Measurements from ENCODE around the gene CDH24. TPM values are rescaled to one million over a fixed set of nuclear protein-coding genes. Genes with fewer than 3 reads are reported as not detected.

CDH24 gene
- total RNA-seq, 1 experiment from 2014 or later = 5.0 TPM

DNA sequence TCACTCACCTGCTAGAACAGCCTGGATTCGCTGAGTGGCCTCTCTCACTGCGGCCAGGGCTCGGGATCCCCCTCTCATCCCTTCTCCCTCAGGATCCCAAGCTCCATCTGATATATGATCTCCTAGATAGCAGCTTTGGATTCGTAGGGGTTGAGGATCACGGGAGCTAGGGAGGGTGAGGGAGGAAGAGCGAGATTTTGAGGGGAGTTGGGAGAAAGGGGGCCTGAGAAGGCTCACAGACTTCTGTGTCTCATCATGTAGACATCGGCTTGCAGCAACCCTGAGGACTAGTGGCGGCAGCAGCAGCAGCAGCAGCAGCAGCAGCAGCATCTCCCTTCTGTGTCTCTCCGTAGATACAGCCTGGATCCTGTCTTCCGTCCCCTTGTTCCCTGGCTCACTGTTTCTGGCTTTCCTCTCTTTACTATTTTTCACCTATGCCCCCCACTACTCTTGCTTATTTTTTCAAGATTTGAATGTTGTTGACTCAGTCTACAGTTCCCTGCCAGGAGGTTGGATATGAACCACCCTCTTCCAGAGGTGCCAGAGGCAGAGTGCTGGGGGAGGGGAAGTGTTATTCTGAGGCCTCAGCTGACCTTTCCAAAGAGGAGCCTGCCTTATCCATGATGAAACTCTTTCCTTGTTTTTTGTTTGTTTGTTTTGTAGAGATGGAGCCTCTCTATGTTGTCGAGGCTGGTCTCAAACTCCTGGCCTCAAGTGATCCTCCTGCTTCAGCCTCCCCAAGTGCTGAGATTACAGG, 47.4 kb upstream of the CDH24 start, which contains the start of gene CIROP:
CIROP (minus strand) TSS at position 399 of the 757 bp plus-strand sequence; CDS start at position 330, 69 bp downstream.
- H3K27ac Mint-ChIP-seq (ENCODE audit: unreplicated experiment) = no peak within 1 kb of the TSS
- CTCF ChIA-PET = no interaction called here
- H3K36me3 Mint-ChIP-seq (ENCODE audit: insufficient read depth, unreplicated experiment) = peaks cover 1% of the 10 kb centered on the region
- H3K27me3 Mint-ChIP-seq (ENCODE audit: unreplicated experiment) = peaks cover 35% of the 10 kb centered on the region
- H3K4me3 Mint-ChIP-seq (ENCODE audit: low read depth, unreplicated experiment) = no peak within 1 kb of the TSS
- no peaks in the 10 kb centered on the region for H3K4me1 Mint-ChIP-seq (ENCODE audit: low read depth, unreplicated experiment)
- intact Hi-C loops (cut with micrococcal nuclease; ENCODE audit: unreplicated experiment) = no loop called here
- no TSS peak for BruUV-seq (replicated peaks)
- no peak for DNase-seq
- no peaks in the 10 kb centered on the region for H3K9me3 Mint-ChIP-seq (ENCODE audit: low read depth, unreplicated experiment)
- TF ChIP-seq, protein P1, sequence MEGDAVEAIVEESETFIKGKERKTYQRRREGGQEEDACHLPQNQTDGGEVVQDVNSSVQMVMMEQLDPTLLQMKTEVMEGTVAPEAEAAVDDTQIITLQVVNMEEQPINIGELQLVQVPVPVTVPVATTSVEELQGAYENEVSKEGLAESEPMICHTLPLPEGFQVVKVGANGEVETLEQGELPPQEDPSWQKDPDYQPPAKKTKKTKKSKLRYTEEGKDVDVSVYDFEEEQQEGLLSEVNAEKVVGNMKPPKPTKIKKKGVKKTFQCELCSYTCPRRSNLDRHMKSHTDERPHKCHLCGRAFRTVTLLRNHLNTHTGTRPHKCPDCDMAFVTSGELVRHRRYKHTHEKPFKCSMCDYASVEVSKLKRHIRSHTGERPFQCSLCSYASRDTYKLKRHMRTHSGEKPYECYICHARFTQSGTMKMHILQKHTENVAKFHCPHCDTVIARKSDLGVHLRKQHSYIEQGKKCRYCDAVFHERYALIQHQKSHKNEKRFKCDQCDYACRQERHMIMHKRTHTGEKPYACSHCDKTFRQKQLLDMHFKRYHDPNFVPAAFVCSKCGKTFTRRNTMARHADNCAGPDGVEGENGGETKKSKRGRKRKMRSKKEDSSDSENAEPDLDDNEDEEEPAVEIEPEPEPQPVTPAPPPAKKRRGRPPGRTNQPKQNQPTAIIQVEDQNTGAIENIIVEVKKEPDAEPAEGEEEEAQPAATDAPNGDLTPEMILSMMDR (IDR thresholded peaks at IDR 0.05; ENCODE audit: unreplicated experiment) = no peak

DNA sequence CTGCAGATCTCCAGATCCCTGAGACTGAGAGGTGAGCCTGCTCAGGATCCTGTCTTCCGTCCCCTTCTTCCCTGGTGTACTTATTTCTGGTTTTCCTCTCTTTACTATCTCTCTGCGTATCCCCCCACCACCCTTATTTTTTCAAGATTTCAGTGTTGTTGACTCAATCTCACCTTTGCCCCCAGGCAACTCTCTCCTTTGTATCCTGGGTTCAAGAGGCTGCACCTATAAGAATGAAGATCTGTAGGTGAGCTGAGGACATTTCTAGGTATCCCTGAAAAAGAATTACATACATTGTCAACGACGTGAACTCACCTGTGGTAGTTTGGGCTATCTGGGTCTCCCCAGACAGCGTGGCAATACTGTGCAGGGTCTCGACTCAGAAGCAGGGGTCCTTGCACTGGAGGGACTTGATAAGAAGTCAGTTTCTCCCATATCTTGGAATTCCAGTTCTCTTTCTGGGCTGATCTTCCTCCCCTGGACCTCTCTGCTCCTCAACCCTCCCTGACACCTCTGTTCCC, 46.8 kb upstream of the CDH24 start:
- H3K4me1 Mint-ChIP-seq (ENCODE audit: low read depth, unreplicated experiment) = no peaks in the 10 kb centered on the region

DNA sequence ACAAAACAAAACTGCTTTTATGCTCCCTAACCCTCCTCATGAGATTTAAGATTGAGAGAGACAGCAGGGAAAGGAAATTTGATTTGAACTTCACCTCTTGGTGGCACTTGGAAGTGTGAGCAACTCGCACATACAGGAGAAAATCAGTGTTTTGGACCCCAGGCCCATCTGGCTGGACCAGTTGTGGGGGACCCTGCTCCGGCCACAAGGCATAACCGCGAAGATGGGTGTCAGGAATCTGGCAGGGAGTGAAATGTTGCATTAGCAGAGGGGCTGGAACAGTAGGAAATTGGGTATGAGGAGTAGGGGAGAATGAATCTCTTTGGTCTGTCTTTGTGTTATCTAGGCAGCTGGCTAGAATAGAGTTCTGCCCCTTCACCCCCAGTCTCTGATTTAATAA, 46.3 kb upstream of the CDH24 start:
- Mint-ChIP-seq H3K4me3 (ENCODE audit: low read depth, unreplicated experiment) (no peak overlapping the region), H3K4me1 (ENCODE audit: low read depth, unreplicated experiment) (no peaks in the 10 kb centered on the region), H3K36me3 (ENCODE audit: insufficient read depth, unreplicated experiment) (peaks cover 10% of the 10 kb centered on the region), H3K27ac (ENCODE audit: unreplicated experiment) (no peak overlapping the region), H3K27me3 (ENCODE audit: unreplicated experiment) (peaks cover 35% of the 10 kb centered on the region), H3K9me3 (ENCODE audit: low read depth, unreplicated experiment) (no peaks in the 10 kb centered on the region)
- TF ChIP-seq, protein P1 (IDR thresholded peaks at IDR 0.05; ENCODE audit: unreplicated experiment) = no peak
- CTCF ChIA-PET = no interaction called here
- intact Hi-C loops (cut with micrococcal nuclease; ENCODE audit: unreplicated experiment) = no loop called here
- DNase-seq = no peak
- no TSS peak for BruUV-seq (replicated peaks)

More for the DNA sequence above, 46.8 kb upstream of the CDH24 start:
- intact Hi-C loops (cut with micrococcal nuclease; ENCODE audit: unreplicated experiment) = no loop called here
- no peaks in the 10 kb centered on the region for H3K9me3 Mint-ChIP-seq (ENCODE audit: low read depth, unreplicated experiment)
- TF ChIP-seq, protein P1 (IDR thresholded peaks at IDR 0.05; ENCODE audit: unreplicated experiment) = no peak
- no peak for DNase-seq
- no TSS peak for BruUV-seq (replicated peaks)
- H3K27me3 Mint-ChIP-seq (ENCODE audit: unreplicated experiment) = peaks cover 35% of the 10 kb centered on the region
- peaks cover 7% of the 10 kb centered on the region for H3K36me3 Mint-ChIP-seq (ENCODE audit: insufficient read depth, unreplicated experiment)
- no peak overlapping the region for H3K4me3 Mint-ChIP-seq (ENCODE audit: low read depth, unreplicated experiment)
- no peak overlapping the region for H3K27ac Mint-ChIP-seq (ENCODE audit: unreplicated experiment)
- CTCF ChIA-PET = no interaction called here

DNA sequence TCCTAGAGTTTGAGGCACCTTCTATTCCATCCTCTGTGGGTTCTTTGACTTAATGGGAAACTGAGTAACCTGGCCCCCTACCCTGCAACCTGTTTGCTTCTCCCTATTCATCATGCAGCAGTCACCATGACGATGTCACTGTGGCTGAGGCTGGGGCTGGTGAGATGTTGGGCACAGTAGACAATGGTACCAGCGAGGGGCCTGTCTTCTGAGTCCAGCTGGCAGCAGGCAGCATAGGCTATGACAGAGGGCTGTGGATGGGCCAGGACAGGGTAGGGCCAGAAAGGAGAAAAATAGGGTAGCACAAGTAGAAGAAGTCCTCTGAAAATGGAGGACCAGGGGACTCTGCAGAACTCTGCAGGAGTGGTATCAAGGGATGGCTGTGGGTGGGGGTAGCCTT, 45.5 kb upstream of the CDH24 start:
- TF ChIP-seq, protein P1 (IDR thresholded peaks at IDR 0.05; ENCODE audit: unreplicated experiment) = no peak
- DNase-seq = no peak
- H3K27me3 Mint-ChIP-seq (ENCODE audit: unreplicated experiment) = peaks cover 35% of the 10 kb centered on the region
- H3K4me3 Mint-ChIP-seq (ENCODE audit: low read depth, unreplicated experiment) = no peak overlapping the region
- H3K4me1 Mint-ChIP-seq (ENCODE audit: low read depth, unreplicated experiment) = no peaks in the 10 kb centered on the region
- BruUV-seq (replicated peaks) = no TSS peak
- intact Hi-C loops (cut with micrococcal nuclease; ENCODE audit: unreplicated experiment) = no loop called here
- no peak overlapping the region for H3K27ac Mint-ChIP-seq (ENCODE audit: unreplicated experiment)
- CTCF ChIA-PET = no interaction called here
- no peaks in the 10 kb centered on the region for H3K9me3 Mint-ChIP-seq (ENCODE audit: low read depth, unreplicated experiment)
- peaks cover 10% of the 10 kb centered on the region for H3K36me3 Mint-ChIP-seq (ENCODE audit: insufficient read depth, unreplicated experiment)
